ENCODE data around the gene PIWIL4. TPM values are rescaled to one million over a fixed set of nuclear protein-coding genes. Genes with fewer than 3 reads are reported as not detected.
"Not testable (repeated sequence)": the region's sequence is repeated elsewhere in the genome, so short reads cannot be mapped to it uniquely, and the experiment has no call there.

The PIWIL4 gene
- polyA plus RNA-seq, 1 experiment: 1.0 TPM

DNA sequence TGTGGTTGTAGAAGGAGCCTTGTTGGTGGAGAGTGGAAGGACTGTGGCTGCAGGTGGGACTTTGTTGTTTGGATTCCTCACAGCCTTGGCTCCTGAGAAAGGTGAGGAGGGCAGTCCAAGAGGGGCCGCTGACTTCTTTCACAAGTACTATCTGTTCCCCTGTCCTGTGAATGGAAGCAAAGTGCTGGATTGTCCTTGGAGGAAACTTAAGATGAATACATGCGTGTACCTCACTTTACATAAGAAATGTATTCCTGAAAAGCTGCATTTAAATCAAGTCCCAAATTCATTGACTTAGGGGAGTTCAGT is 21.1 kb upstream of the PIWIL4 start:
- Histone ChIP-seq H3K27me3 (ENCODE audit: control insufficient read depth, insufficient read depth, low read length) (no peaks in the 10 kb centered on the region), H3K27ac (ENCODE audit: low read depth, low read length) (no peak overlapping the region), H3K4me3 (ENCODE audit: low read depth, low read length) (peak overlapping the region; percentile 60), H3K9me3 (ENCODE audit: control insufficient read depth, insufficient read depth, low read length) (peaks cover 8% of the 10 kb centered on the region; the same call in 1 of the 2 replicates)
- no peak for DNase-seq (ENCODE audit: low read depth, low spot score)
- CTCF ChIA-PET: no interaction called here
- POLR2A ChIA-PET: interaction anchor here (0.7 kb wide), 1 partner anchor 12 kb away, joined by 3 read pairs; no protein-coding TSS in a partner anchor
- TF ChIP-seq, protein P1, sequence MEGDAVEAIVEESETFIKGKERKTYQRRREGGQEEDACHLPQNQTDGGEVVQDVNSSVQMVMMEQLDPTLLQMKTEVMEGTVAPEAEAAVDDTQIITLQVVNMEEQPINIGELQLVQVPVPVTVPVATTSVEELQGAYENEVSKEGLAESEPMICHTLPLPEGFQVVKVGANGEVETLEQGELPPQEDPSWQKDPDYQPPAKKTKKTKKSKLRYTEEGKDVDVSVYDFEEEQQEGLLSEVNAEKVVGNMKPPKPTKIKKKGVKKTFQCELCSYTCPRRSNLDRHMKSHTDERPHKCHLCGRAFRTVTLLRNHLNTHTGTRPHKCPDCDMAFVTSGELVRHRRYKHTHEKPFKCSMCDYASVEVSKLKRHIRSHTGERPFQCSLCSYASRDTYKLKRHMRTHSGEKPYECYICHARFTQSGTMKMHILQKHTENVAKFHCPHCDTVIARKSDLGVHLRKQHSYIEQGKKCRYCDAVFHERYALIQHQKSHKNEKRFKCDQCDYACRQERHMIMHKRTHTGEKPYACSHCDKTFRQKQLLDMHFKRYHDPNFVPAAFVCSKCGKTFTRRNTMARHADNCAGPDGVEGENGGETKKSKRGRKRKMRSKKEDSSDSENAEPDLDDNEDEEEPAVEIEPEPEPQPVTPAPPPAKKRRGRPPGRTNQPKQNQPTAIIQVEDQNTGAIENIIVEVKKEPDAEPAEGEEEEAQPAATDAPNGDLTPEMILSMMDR (IDR thresholded peaks at IDR 0.05; ENCODE audit: low read depth, low read length): no peak

DNA sequence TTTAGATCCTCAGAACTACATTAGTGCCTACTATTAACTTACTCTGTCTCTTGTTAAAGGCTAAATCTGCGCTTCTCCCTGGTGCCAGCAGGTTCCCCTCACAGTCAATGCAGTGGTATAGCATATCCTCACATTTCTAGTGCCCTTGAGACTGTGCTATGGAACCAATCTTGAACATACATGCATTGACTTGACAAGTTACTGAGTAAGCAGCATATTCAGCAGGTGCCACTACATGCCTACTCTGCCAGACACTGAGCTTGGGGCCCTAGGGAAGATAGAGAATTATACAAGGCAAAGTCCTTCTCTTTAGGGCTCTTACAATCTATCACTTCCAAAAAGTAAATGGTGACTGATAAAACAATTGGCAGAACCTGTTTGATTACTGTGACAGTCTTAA is 20.3 kb upstream of the PIWIL4 start:
- no peaks in the 10 kb centered on the region for H3K27me3 ChIP-seq (ENCODE audit: control insufficient read depth, insufficient read depth, low read length)
- ChIA-PET CTCF (interaction anchor here (0.6 to 1.7 kb wide), 3 partner anchors 56 to 626 kb away, joined by 3 to 6 read pairs (median 3); no protein-coding TSS in a partner anchor), POLR2A (no interaction called here)
- H3K27ac ChIP-seq (ENCODE audit: low read depth, low read length): no peak overlapping the region
- TF ChIP-seq, protein P1 (IDR thresholded peaks at IDR 0.05; ENCODE audit: low read depth, low read length): no peak
- peaks cover 8% of the 10 kb centered on the region; the same call in 1 of the 2 replicates for H3K9me3 ChIP-seq (ENCODE audit: control insufficient read depth, insufficient read depth, low read length)
- H3K4me3 ChIP-seq (ENCODE audit: low read depth, low read length): no peak overlapping the region; the same call in 1 of the 2 replicates
- no peak for DNase-seq (ENCODE audit: low read depth, low spot score)

DNA sequence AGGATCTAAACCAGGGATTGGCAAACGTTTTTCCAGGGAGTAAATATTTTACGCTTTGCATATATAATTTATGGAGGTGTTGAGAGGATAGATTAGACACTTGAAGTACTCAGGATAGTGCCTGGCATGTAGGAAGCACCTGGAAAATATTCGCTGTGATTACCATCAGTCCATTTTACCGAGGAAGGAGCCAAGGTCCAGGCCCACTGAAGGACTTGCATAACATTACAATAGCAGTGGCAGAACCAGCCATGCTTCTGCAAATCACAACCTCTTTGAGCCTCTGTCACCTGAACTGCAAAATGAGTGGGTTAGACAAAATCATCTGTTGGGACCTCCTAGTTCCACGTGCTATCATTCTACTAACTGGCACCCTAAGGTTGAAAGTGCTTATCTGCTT is 18.0 kb upstream of the PIWIL4 start:
- no peaks in the 10 kb centered on the region for H3K27me3 ChIP-seq (ENCODE audit: control insufficient read depth, insufficient read depth, low read length)
- H3K27ac ChIP-seq (ENCODE audit: low read depth, low read length): no peak overlapping the region
- H3K4me3 ChIP-seq (ENCODE audit: low read depth, low read length): no peak overlapping the region
- peaks cover 8% of the 10 kb centered on the region; the same call in 1 of the 2 replicates for H3K9me3 ChIP-seq (ENCODE audit: control insufficient read depth, insufficient read depth, low read length)
- DNase-seq (ENCODE audit: low read depth, low spot score): no peak
- ChIA-PET POLR2A (no interaction called here), CTCF (no interaction called here)
- TF ChIP-seq, protein P1 (IDR thresholded peaks at IDR 0.05; ENCODE audit: low read depth, low read length): no peak

GRCh38 chr11:94550513-94550912 is 16.7 kb upstream of the PIWIL4 start:
- ChIA-PET POLR2A (no interaction called here), CTCF (no interaction called here)
- Histone ChIP-seq H3K27ac (ENCODE audit: low read depth, low read length) (no peak overlapping the region), H3K4me3 (ENCODE audit: low read depth, low read length) (no peak overlapping the region), H3K27me3 (ENCODE audit: control insufficient read depth, insufficient read depth, low read length) (no peaks in the 10 kb centered on the region), H3K9me3 (ENCODE audit: control insufficient read depth, insufficient read depth, low read length) (peaks cover 1% of the 10 kb centered on the region; the same call in 1 of the 2 replicates)
- no peak for DNase-seq (ENCODE audit: low read depth, low spot score)
- TF ChIP-seq, protein P1 (IDR thresholded peaks at IDR 0.05; ENCODE audit: low read depth, low read length): no peak

DNA sequence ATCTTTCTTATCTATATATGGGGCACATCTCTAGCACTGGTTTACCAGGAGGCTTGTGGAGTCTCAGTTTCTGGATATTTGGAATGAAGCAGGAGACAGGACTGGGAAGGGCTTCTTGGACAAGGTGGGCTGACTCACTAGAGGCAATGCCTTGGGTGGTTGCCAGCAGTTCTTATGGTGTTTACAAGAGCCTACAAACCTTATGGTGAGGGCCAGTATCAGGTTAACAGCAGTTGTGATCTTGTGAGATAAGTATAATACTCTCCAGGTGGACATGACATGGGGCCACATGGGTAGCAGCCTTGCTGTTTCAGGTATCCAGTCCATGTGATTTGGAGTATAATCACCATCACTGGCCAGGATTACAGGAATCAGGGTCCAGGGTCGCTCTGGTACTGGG is 13.2 kb upstream of the PIWIL4 start:
- no peaks in the 10 kb centered on the region for H3K27me3 ChIP-seq (ENCODE audit: control insufficient read depth, insufficient read depth, low read length)
- no peaks in the 10 kb centered on the region for H3K9me3 ChIP-seq (ENCODE audit: control insufficient read depth, insufficient read depth, low read length)
- ChIA-PET POLR2A (no interaction called here), CTCF (interaction anchor here (1.4 kb wide), 1 partner anchor 34 kb away, joined by 3 read pairs; no protein-coding TSS in a partner anchor)
- no peak overlapping the region for H3K4me3 ChIP-seq (ENCODE audit: low read depth, low read length)
- TF ChIP-seq, protein P1 (IDR thresholded peaks at IDR 0.05; ENCODE audit: low read depth, low read length): no peak
- H3K27ac ChIP-seq (ENCODE audit: low read depth, low read length): no peak overlapping the region
- peak; percentile 68 for DNase-seq (ENCODE audit: low read depth, low spot score)

GRCh38 chr11:94555752-94556329 is 11.3 kb upstream of the PIWIL4 start:
- POLR2A ChIA-PET; H3K27ac ChIP-seq (ENCODE audit: low read depth, low read length); H3K9me3 ChIP-seq (ENCODE audit: control insufficient read depth, insufficient read depth, low read length); H3K27me3 ChIP-seq (ENCODE audit: control insufficient read depth, insufficient read depth, low read length); DNase-seq (ENCODE audit: low read depth, low spot score); H3K4me3 ChIP-seq (ENCODE audit: low read depth, low read length): not testable (repeated sequence)
- CTCF ChIA-PET: interaction anchor here (0.6 to 1.7 kb wide), 4 partner anchors 36 to 1700 kb away, joined by 3 to 10 read pairs (median 5); no protein-coding TSS in a partner anchor
